Endothelial cell of umbilical vein (primary cell): ENCODE results near the gene CARMIL1. TPM values are rescaled to one million over a fixed set of nuclear protein-coding genes. Genes with fewer than 3 reads are reported as not detected.

Source experiments
- BruUV-seq: library from RNA; stranded (reverse); fragments of 400-500 nt; replicated peaks from 2 replicates; lab custom pipeline; 2021; lab: Mats Ljungman, UMichigan
- CTCF ChIA-PET: fragments of 300-600, 350-600 bp; sonication (Branson Sonifier 250); formaldehyde crosslinking; loops from one replicate; lab custom pipeline; 2021; ENCODE audit warnings: antibody characterized with exemption, inconsistent platforms; lab: Charles Lee
- POLR2A ChIA-PET: fragments of 300-600, 350-600 bp; sonication (Branson Sonifier 250); formaldehyde crosslinking; loops from one replicate; lab custom pipeline; 2021; ENCODE audit warnings: antibody characterized with exemption, inconsistent platforms; lab: Charles Lee
- DNase-seq: peaks from one replicate; pipeline ENCODE4 v3.0.0-alpha.2; 2011; ENCODE audit warnings: low read depth, low spot score
- FAIRE-seq: peaks from 2 replicates; lab custom pipeline; 2011; peaks lifted over from hg19 to GRCh38; lab: Jason Lieb, UNC
- H2AFZ ChIP-seq: 2 replicates; pipeline ENCODE4 v1.6.0; 2012; ENCODE audit warnings: low read depth, low read length, control low read depth, inconsistent platforms
- H3K27ac ChIP-seq: 2 replicates; pipeline ENCODE4 v1.5.1; 2011; ENCODE audit warnings: low read depth, mild to moderate bottlenecking, control low read depth, low read length, moderate library complexity; ENCODE audit not compliant: insufficient read depth
- H3K27me3 ChIP-seq, 2 experiments: 2 replicates each; pipeline versions ENCODE4 v1.6.0 to v1.6.1; 2011; ENCODE audit warnings: low read length in 2 of 2, mixed read lengths in 1 of 2; ENCODE audit not compliant: control insufficient read depth in 2 of 2, insufficient read depth in 2 of 2
- H3K36me3 ChIP-seq, 2 experiments: 2 replicates in 1 of 2; 3 replicates in 1 of 2; pipeline ENCODE4 v1.5.1; 2011; ENCODE audit warnings: low read length in 2 of 2, mild to moderate bottlenecking in 1 of 2, moderate library complexity in 1 of 2; ENCODE audit not compliant: control insufficient read depth in 2 of 2, insufficient read depth in 2 of 2; ENCODE audit errors: extremely low read depth in 1 of 2
- H3K4me1 ChIP-seq: 3 replicates; pipeline ENCODE4 v1.5.1; 2011; ENCODE audit warnings: mild to moderate bottlenecking, low read length; ENCODE audit not compliant: control insufficient read depth, insufficient read depth; ENCODE audit errors: extremely low read depth
- H3K4me2 ChIP-seq: 2 replicates; pipeline ENCODE4 v1.6.1; 2011; ENCODE audit warnings: low read length, control low read depth, mixed read lengths; ENCODE audit not compliant: insufficient read depth
- H3K4me3 ChIP-seq, 3 experiments: fragments of 200-600 bp in 1 of 3; sonication (generic), shearing (Covaris generic) in 1 of 3; replicated peaks in 1 of 3; 2 replicates each; pipeline ENCODE4 v1.5.1; 2011 to 2016; ENCODE audit warnings: control low read depth in 3 of 3, low read length in 3 of 3, mild to moderate bottlenecking in 2 of 3, inconsistent platforms in 1 of 3, low read depth in 1 of 3, moderate library complexity in 1 of 3; ENCODE audit not compliant: insufficient read depth in 1 of 3
- H3K79me2 ChIP-seq: 2 replicates; pipeline ENCODE4 v1.6.0; 2012; ENCODE audit warnings: low read length, inconsistent platforms; ENCODE audit not compliant: control insufficient read depth, insufficient read depth
- H3K9ac ChIP-seq: replicated peaks from 2 replicates; pipeline ENCODE3; 2011; ENCODE audit warnings: low read length, control low read depth; ENCODE audit not compliant: insufficient read depth; ENCODE audit errors: extremely low read depth
- H3K9me1 ChIP-seq: replicated peaks from 3 replicates; pipeline ENCODE4 v1.6.0; 2011; ENCODE audit warnings: mild to moderate bottlenecking, low read length; ENCODE audit not compliant: control insufficient read depth, insufficient read depth; ENCODE audit errors: extremely low read depth
- H3K9me3 ChIP-seq: replicated peaks from 2 replicates; pipeline ENCODE4 v1.5.1; 2012; ENCODE audit warnings: low read length, inconsistent platforms; ENCODE audit not compliant: control insufficient read depth, insufficient read depth
- H4K20me1 ChIP-seq: replicated peaks from 2 replicates; pipeline ENCODE3; 2011; ENCODE audit warnings: mild to moderate bottlenecking, low read length; ENCODE audit not compliant: control insufficient read depth, insufficient read depth; ENCODE audit errors: extremely low read depth
- EZH2 ChIP-seq: IDR thresholded peaks from 2 replicates; pipeline ENCODE4 v1.6.1; 2012; ENCODE audit warnings: borderline replicate concordance, low read depth, mild to moderate bottlenecking, moderate library complexity, low read length, inconsistent platforms; ENCODE audit not compliant: severe bottlenecking
- FOS ChIP-seq: IDR thresholded peaks from 2 replicates; pipeline ENCODE4 v1.6.1; 2011; ENCODE audit warnings: mild to moderate bottlenecking, low read length, moderate library complexity, borderline replicate concordance; ENCODE audit not compliant: insufficient read depth
- GATA2 ChIP-seq: IDR thresholded peaks from 2 replicates; pipeline ENCODE4 v1.7.0; 2011; ENCODE audit warnings: low read depth, mild to moderate bottlenecking, moderate library complexity, mixed read lengths, low read length; ENCODE audit not compliant: insufficient read length, insufficient read depth
- JUN ChIP-seq: IDR thresholded peaks from 2 replicates; pipeline ENCODE4 v1.6.1; 2011; ENCODE audit warnings: borderline replicate concordance, low read depth; ENCODE audit not compliant: insufficient read length, insufficient read depth
- MYC ChIP-seq: IDR thresholded peaks from one replicate; pipeline ENCODE4 v1.6.1; 2011; ENCODE audit warnings: mild to moderate bottlenecking, low read depth, low read length
- POLR2A ChIP-seq: IDR thresholded peaks from 2 replicates; pipeline ENCODE4 v1.6.1; 2012; ENCODE audit warnings: low read depth, mild to moderate bottlenecking, control low read depth, low read length
- POLR2AphosphoS5 ChIP-seq: IDR thresholded peaks from 2 replicates; pipeline ENCODE4 v1.6.1; 2012; ENCODE audit warnings: low read depth, mild to moderate bottlenecking, control low read depth, low read length, moderate library complexity; ENCODE audit not compliant: insufficient read depth
- dilution Hi-C: fragments of 300-500 bp; cut with MboI; formaldehyde crosslinking; loops from one replicate; pipeline ENCODE4 v1.15.0; 2019; ENCODE audit warnings: low sequenced_read_pairs; ENCODE audit not compliant: extremely low pct_ligation_motif_present
- intact Hi-C: fragments of 100-400 bp; cut with micrococcal nuclease; formaldehyde crosslinking; loops from one replicate; pipeline ENCODE4 v1.10.0; 2022
- polyA plus RNA-seq, 4 experiments: library from polyadenylated mRNA; depleted of rRNA in 3 of 4; stranded (reverse) in 3 of 4; unstranded in 1 of 4; fragments of >200 nt; gene quantifications; 2 replicates each; pipeline versions ENCODE4 v1.2.1 to v1.2.3, GENCODE V29; 2011 to 2012; ENCODE audit warnings: missing spikeins in 1 of 4
- total RNA-seq: library from RNA; stranded (reverse); gene quantifications from 2 replicates; pipeline ENCODE4 v1.2.3, GENCODE V29; 2021
- TF ChIP-seq, protein P1 (sequence below): IDR thresholded peaks from 2 replicates; pipeline ENCODE4 v1.6.1; 2011; ENCODE audit not compliant: insufficient read depth, insufficient read length
- TF ChIP-seq, protein P2 (sequence below), 2 donors: IDR thresholded peaks; 1 replicate in 1 of 2; 2 replicates in 1 of 2; pipeline ENCODE4 v1.5.1; 2011; ENCODE audit warnings: low read length in 2 of 2, mild to moderate bottlenecking in 2 of 2, moderate library complexity in 2 of 2, control low read depth in 1 of 2, inconsistent platforms in 1 of 2, low read depth in 1 of 2; ENCODE audit not compliant: insufficient read depth in 1 of 2; ENCODE audit errors: extremely low read depth in 1 of 2

CARMIL1 gene
- total and polyA plus RNA-seq, 2 donors (not counting 3 experiments of a cell fraction or from before 2014, with no cell fraction given): 1.3 to 8.7 TPM

DNA sequence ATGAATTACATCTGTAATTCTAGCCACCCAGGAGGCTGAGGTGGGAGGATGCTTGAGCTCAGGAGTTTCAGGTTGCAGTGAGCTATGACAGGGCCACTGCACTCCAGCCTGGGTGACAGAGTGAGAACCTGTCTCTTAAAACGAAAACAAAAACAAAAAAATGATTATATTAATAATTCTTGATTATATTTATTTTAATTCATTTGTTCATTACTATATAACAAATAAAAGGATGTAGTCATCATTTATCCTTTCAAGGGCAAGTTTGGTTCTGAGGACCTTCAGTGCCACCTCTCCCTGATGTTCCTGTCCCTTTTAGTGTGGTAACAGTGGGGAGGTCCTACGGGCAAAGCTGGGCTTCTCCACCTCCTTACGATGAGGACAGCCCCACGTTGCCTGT, 205.7 kb downstream of the CARMIL1 start:
- BruUV-seq: no TSS peak
- CTCF ChIA-PET: interaction anchor here (4.9 kb wide), 1 partner anchor 206 kb away, joined by 21 read pairs; the partner anchor contains the start of gene CARMIL1
- POLR2A ChIA-PET: no interaction called here
- H3K4me1 ChIP-seq: no peaks in the 10 kb centered on the region
- H3K9me3 ChIP-seq: no peaks in the 10 kb centered on the region
- dilution Hi-C loops: no loop called here
- no peak overlapping the region for H3K4me3 ChIP-seq
- H3K79me2 ChIP-seq: no peaks in the 10 kb centered on the region
- H3K27me3 ChIP-seq: no peaks in the 10 kb centered on the region
- H4K20me1 ChIP-seq: no peaks in the 10 kb centered on the region
- H3K36me3 ChIP-seq: no peaks in the 10 kb centered on the region
- no peak overlapping the region for H3K4me2 ChIP-seq
- no peaks in the 10 kb centered on the region for H3K9me1 ChIP-seq
- no peak for DNase-seq
- TF ChIP-seq POLR2A (no peak), EZH2 (no peak), GATA2 (no peak), POLR2AphosphoS5 (no peak)
- TF ChIP-seq, protein P1, sequence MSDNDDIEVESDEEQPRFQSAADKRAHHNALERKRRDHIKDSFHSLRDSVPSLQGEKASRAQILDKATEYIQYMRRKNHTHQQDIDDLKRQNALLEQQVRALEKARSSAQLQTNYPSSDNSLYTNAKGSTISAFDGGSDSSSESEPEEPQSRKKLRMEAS: no peak
- intact Hi-C loops: no loop called here
- no peak overlapping the region for H3K27ac ChIP-seq
- H2AFZ ChIP-seq: no peak overlapping the region
- FAIRE-seq: no peak
- no peak overlapping the region for H3K9ac ChIP-seq

DNA sequence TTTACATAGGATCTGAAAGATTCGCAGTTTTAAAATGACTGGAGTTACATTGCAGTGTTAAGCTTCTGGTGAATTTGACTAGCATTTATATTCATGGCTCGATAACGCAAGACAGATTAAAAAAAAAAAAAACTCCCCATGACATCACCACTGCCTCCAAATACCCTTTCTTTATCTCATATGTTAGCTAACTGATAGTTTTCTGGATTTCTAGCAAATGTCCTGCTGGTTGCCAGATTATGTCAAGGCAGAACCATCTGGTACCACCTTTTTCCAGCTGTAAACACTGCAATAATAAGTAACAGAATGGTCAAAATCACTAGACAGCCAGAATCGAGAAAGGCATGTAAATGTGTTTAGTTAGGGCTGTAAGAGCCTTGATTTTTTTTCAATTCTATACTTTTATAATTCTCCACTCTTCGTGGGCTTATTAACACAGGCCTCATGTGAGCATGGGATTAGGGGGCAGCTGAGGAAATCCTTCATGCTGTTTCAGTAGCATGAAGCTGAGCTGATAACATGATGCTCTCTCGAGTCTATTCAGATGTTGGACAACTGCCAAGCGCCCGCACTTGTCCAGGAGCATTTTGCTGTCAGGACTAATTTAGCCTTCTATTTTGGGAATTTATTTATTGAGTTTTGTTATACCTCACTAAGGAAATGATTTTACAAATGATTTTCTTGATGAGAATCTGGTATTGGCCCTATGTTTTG, 206.8 kb downstream of the CARMIL1 start:
- no TSS peak for BruUV-seq
- ChIA-PET CTCF (interaction anchor here (0.8 to 4.9 kb wide), 5 partner anchors 15 to 263 kb away, joined by 3 to 22 read pairs (median 5); partner anchors contain the start of gene CARMIL1), POLR2A (no interaction called here)
- Histone ChIP-seq H2AFZ (no peak overlapping the region), H3K27ac (no peak overlapping the region), H3K27me3 (no peaks in the 10 kb centered on the region), H3K9ac (no peak overlapping the region), H3K9me3 (no peaks in the 10 kb centered on the region), H3K36me3 (no peaks in the 10 kb centered on the region), H3K4me2 (no peak overlapping the region), H4K20me1 (no peaks in the 10 kb centered on the region), H3K79me2 (no peaks in the 10 kb centered on the region), H3K4me3 (no peak overlapping the region), H3K9me1 (no peaks in the 10 kb centered on the region), H3K4me1 (no peaks in the 10 kb centered on the region)
- intact Hi-C loops: loop anchor here (1.0 kb wide), 1 partner anchor 70 kb away; no protein-coding TSS in a partner anchor
- peak; percentile 40 for DNase-seq
- dilution Hi-C loops: no loop called here
- no peak for TF ChIP-seq EZH2
- no peak for TF ChIP-seq GATA2
- TF ChIP-seq POLR2AphosphoS5: no peak
- TF ChIP-seq FOS: no peak
- TF ChIP-seq, protein P2, sequence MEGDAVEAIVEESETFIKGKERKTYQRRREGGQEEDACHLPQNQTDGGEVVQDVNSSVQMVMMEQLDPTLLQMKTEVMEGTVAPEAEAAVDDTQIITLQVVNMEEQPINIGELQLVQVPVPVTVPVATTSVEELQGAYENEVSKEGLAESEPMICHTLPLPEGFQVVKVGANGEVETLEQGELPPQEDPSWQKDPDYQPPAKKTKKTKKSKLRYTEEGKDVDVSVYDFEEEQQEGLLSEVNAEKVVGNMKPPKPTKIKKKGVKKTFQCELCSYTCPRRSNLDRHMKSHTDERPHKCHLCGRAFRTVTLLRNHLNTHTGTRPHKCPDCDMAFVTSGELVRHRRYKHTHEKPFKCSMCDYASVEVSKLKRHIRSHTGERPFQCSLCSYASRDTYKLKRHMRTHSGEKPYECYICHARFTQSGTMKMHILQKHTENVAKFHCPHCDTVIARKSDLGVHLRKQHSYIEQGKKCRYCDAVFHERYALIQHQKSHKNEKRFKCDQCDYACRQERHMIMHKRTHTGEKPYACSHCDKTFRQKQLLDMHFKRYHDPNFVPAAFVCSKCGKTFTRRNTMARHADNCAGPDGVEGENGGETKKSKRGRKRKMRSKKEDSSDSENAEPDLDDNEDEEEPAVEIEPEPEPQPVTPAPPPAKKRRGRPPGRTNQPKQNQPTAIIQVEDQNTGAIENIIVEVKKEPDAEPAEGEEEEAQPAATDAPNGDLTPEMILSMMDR (IDR thresholded peaks at IDR 0.05; ENCODE audit: extremely low read depth in 1 of 2, insufficient read depth in 1 of 2, low read depth in 1 of 2, low read length in 2 of 2): no peak
- TF ChIP-seq MYC: no peak
- no peak for TF ChIP-seq JUN
- TF ChIP-seq, protein P1: no peak
- TF ChIP-seq POLR2A: no peak
- FAIRE-seq: no peak
